ENCODE data around the gene RIMBP2. TPM values are rescaled to one million over a fixed set of nuclear protein-coding genes. Genes with fewer than 3 reads are reported as not detected.

The RIMBP2 gene
- total RNA-seq, 1 donor from 2014 or later, result not detected

DNA sequence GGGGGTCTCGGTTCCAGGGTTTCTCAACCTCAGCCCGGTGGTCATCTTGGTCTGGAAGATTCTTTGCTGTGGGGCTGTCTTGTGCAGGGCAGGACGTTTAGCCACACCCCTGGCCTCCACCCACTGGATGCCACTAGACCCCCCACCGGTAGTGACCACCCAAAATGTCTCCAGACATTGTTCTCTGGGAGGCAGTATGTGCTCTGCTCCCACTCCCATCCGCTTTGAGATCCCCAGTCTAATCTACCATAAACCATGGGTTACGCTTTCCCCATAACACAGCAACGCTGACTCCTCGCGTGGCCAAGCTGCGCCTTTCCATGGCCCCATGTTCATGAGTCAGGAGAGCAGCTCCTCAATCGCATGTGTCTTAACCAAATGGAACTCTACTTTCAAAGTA, 155.8 kb downstream of the RIMBP2 start:
- Mint-ChIP-seq H3K36me3 (ENCODE audit: low read depth) (no peaks in the 10 kb centered on the region), H3K4me3 (no peak overlapping the region), H3K27me3 (ENCODE audit: insufficient read depth) (peaks cover 6% of the 10 kb centered on the region), H3K9me3 (peaks cover 10% of the 10 kb centered on the region), H3K27ac (no peak overlapping the region), H3K4me1 (ENCODE audit: low read depth) (no peaks in the 10 kb centered on the region)
- intact Hi-C loops (cut with micrococcal nuclease), result no loop called here
- DNase-seq (ENCODE audit: low spot score), result no peak

DNA sequence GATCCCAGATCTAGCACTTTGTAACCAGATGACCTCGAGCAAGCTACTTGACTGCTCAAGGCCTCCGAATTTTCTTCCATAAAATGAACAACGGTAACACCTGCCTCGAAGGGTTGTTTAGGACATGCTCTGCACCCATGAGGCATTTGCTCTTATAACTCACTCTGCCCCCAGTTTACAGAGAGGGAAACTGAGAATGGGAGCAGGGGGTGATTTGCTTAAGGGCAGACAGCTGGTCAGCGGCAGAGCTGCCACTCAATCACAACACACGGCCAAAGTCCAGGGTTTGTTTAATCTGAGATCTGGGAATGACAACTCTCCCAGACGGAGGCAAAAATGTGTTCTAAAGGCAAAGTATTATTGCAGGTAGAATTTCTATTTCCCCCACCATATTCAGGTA, 156.3 kb downstream of the RIMBP2 start:
- H3K4me1 Mint-ChIP-seq (ENCODE audit: low read depth), result no peaks in the 10 kb centered on the region
- H3K4me3 Mint-ChIP-seq, result no peak overlapping the region
- peaks cover 8% of the 10 kb centered on the region for H3K9me3 Mint-ChIP-seq
- no peaks in the 10 kb centered on the region for H3K36me3 Mint-ChIP-seq (ENCODE audit: low read depth)
- H3K27ac Mint-ChIP-seq, result no peak overlapping the region
- DNase-seq (ENCODE audit: low spot score), result no peak
- intact Hi-C loops (cut with micrococcal nuclease), result no loop called here
- peaks cover 6% of the 10 kb centered on the region for H3K27me3 Mint-ChIP-seq (ENCODE audit: insufficient read depth)

- H3K36me3 Mint-ChIP-seq (ENCODE audit: low read depth), result no peaks in the 10 kb centered on the region
- peaks cover 6% of the 10 kb centered on the region for H3K27me3 Mint-ChIP-seq (ENCODE audit: insufficient read depth)
- no peak overlapping the region for H3K27ac Mint-ChIP-seq
- no peak for DNase-seq (ENCODE audit: low spot score)
- H3K4me1 Mint-ChIP-seq (ENCODE audit: low read depth), result no peaks in the 10 kb centered on the region
- H3K4me3 Mint-ChIP-seq, result no peak overlapping the region
- H3K9me3 Mint-ChIP-seq, result no peaks in the 10 kb centered on the region
- intact Hi-C loops (cut with micrococcal nuclease), result no loop called here
Observed at GRCh38 chr12:130557886-130558765, 158.0 kb downstream of the RIMBP2 start.

GRCh38 chr12:130557201-130557600, 158.9 kb downstream of the RIMBP2 start:
- no peak overlapping the region for H3K4me3 Mint-ChIP-seq
- H3K27me3 Mint-ChIP-seq (ENCODE audit: insufficient read depth), result peaks cover 6% of the 10 kb centered on the region
- no peaks in the 10 kb centered on the region for H3K36me3 Mint-ChIP-seq (ENCODE audit: low read depth)
- no peaks in the 10 kb centered on the region for H3K4me1 Mint-ChIP-seq (ENCODE audit: low read depth)
- DNase-seq (ENCODE audit: low spot score), result no peak
- intact Hi-C loops (cut with micrococcal nuclease), result no loop called here
- H3K9me3 Mint-ChIP-seq, result peaks cover 4% of the 10 kb centered on the region
- no peak overlapping the region for H3K27ac Mint-ChIP-seq

GRCh38 chr12:130556486-130557055, 159.5 kb downstream of the RIMBP2 start:
- Mint-ChIP-seq H3K27ac (no peak overlapping the region), H3K4me3 (no peak overlapping the region), H3K4me1 (ENCODE audit: low read depth) (no peaks in the 10 kb centered on the region), H3K27me3 (ENCODE audit: insufficient read depth) (peaks cover 6% of the 10 kb centered on the region), H3K9me3 (peaks cover 4% of the 10 kb centered on the region), H3K36me3 (ENCODE audit: low read depth) (no peaks in the 10 kb centered on the region)
- intact Hi-C loops (cut with micrococcal nuclease), result no loop called here
- no peak for DNase-seq (ENCODE audit: low spot score)

- Mint-ChIP-seq H3K36me3 (ENCODE audit: low read depth) (no peaks in the 10 kb centered on the region), H3K27ac (no peak overlapping the region), H3K9me3 (peaks cover 9% of the 10 kb centered on the region), H3K4me1 (ENCODE audit: low read depth) (no peaks in the 10 kb centered on the region), H3K27me3 (ENCODE audit: insufficient read depth) (peaks cover 5% of the 10 kb centered on the region), H3K4me3 (no peak overlapping the region)
- intact Hi-C loops (cut with micrococcal nuclease), result no loop called here
- DNase-seq (ENCODE audit: low spot score), result no peak
Observed at GRCh38 chr12:130555628-130556485, 160.2 kb downstream of the RIMBP2 start.

DNA sequence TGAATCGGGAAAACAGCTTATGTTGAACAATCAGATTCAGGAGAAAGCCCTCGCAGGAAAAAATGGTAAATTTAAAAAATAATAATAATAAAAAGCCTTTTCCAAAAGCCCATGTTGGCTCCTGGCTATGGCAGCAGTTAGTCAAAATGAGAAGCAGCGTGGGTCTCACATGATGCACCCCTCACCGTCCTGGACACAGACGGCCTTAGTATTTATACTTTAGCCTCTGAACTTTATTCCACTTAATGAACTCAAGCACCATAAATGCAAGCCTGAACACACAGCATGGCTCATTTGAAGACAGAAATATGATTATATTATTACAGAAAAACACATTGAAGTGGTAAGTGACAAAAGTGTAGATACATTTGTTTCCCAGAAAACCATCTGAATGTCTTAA, 160.9 kb downstream of the RIMBP2 start:
- intact Hi-C loops (cut with micrococcal nuclease), result no loop called here
- no peak overlapping the region for H3K27ac Mint-ChIP-seq
- H3K27me3 Mint-ChIP-seq (ENCODE audit: insufficient read depth), result no peaks in the 10 kb centered on the region
- H3K4me1 Mint-ChIP-seq (ENCODE audit: low read depth), result no peaks in the 10 kb centered on the region
- no peaks in the 10 kb centered on the region for H3K36me3 Mint-ChIP-seq (ENCODE audit: low read depth)
- no peak overlapping the region for H3K4me3 Mint-ChIP-seq
- H3K9me3 Mint-ChIP-seq, result peaks cover 16% of the 10 kb centered on the region
- DNase-seq (ENCODE audit: low spot score), result no peak

DNA sequence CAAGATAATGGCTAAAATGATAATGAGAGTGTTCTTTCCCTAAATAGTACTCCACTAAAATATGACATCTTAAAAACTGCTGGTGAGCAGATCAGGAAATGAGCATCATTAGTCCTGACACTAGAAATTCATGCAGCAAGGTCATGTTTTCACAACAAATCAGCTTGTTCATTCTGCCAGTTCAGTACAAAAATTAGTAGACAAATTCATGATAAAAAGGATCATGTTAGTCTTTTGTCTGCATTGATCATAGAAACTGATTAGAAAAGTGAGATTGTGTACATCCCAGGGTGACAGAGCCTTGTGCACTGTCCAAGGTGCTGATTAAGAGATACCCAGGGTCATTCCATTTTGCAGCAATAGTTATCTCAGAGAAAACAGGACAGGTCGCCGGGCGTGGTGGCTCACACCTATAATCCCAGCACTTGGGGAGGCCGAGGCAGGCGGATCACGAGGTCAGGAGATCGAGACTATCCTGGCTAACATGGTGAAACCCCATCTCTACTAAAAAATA, 163.6 kb downstream of the RIMBP2 start:
- no peak for DNase-seq (ENCODE audit: low spot score)
- H3K4me3 Mint-ChIP-seq, result no peak overlapping the region
- H3K27ac Mint-ChIP-seq, result no peak overlapping the region
- H3K4me1 Mint-ChIP-seq (ENCODE audit: low read depth), result no peaks in the 10 kb centered on the region
- peaks cover 29% of the 10 kb centered on the region for H3K9me3 Mint-ChIP-seq
- intact Hi-C loops (cut with micrococcal nuclease), result no loop called here
- H3K36me3 Mint-ChIP-seq (ENCODE audit: low read depth), result no peaks in the 10 kb centered on the region
- no peaks in the 10 kb centered on the region for H3K27me3 Mint-ChIP-seq (ENCODE audit: insufficient read depth)

- intact Hi-C loops (cut with micrococcal nuclease), result no loop called here
- Mint-ChIP-seq H3K4me3 (no peak overlapping the region), H3K27ac (no peak overlapping the region), H3K27me3 (ENCODE audit: insufficient read depth) (no peaks in the 10 kb centered on the region), H3K36me3 (ENCODE audit: low read depth) (no peaks in the 10 kb centered on the region), H3K4me1 (ENCODE audit: low read depth) (no peaks in the 10 kb centered on the region), H3K9me3 (peaks cover 29% of the 10 kb centered on the region)
- DNase-seq (ENCODE audit: low spot score), result no peak
Observed at GRCh38 chr12:130549361-130549760, 166.7 kb downstream of the RIMBP2 start.

DNA sequence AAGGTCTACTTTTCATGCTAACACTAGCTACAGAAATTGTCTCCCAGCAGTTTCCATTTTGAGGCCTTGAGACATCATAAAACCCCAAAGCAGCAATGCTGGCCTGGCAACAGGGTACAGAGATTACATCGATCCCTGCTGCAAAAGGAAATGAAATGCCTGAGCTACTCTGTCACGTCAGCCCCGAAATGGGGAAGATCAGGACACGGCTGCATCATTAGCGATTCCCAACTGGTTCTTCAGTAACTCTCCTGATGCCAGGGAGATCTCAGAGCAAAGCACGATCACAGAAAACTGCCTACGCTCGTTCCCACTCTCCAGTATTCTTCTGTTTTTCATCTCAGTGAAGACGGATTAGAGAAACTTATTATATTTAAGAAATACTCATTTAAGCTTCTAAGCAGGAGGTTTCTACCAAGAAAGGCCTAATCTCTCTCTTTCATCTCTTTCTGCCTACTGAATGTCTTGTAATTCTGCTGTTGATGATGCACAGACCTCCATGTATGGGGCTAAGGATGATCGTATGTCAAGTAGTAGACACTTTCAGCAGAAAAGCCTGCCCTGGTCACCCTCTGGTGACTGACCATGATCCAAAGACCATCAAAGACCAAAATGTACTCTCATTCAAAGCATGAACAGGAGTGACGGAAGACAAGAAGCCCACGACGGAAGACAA, 168.5 kb downstream of the RIMBP2 start:
- H3K27me3 Mint-ChIP-seq (ENCODE audit: insufficient read depth), result no peaks in the 10 kb centered on the region
- DNase-seq (ENCODE audit: low spot score), result no peak
- H3K36me3 Mint-ChIP-seq (ENCODE audit: low read depth), result no peaks in the 10 kb centered on the region
- intact Hi-C loops (cut with micrococcal nuclease), result no loop called here
- no peaks in the 10 kb centered on the region for H3K4me1 Mint-ChIP-seq (ENCODE audit: low read depth)
- peaks cover 29% of the 10 kb centered on the region for H3K9me3 Mint-ChIP-seq
- no peak overlapping the region for H3K4me3 Mint-ChIP-seq
- H3K27ac Mint-ChIP-seq, result no peak overlapping the region

DNA sequence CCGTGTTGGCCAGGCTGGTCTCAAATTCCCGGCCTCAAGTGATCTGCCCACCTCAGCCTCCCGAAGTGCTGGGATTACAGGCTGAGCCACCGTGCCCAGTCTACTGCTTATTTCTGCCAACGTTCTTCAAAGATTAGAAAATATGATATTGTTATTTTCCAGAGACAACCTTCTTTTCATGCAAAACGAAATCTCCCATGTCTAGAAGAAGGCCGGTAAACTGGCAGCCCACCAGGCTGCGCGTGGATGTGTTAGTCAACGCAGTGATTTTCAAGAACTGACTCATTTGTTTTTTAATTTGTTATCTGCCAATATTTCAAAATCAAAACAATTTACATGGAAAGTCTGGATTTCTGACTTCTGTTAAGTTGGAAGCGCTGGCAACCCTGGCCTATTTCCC, 169.6 kb downstream of the RIMBP2 start:
- Mint-ChIP-seq H3K27ac (no peak overlapping the region), H3K36me3 (ENCODE audit: low read depth) (no peaks in the 10 kb centered on the region), H3K4me3 (no peak overlapping the region), H3K27me3 (ENCODE audit: insufficient read depth) (no peaks in the 10 kb centered on the region), H3K9me3 (peaks cover 24% of the 10 kb centered on the region), H3K4me1 (ENCODE audit: low read depth) (no peaks in the 10 kb centered on the region)
- intact Hi-C loops (cut with micrococcal nuclease), result no loop called here
- DNase-seq (ENCODE audit: low spot score), result no peak

- Mint-ChIP-seq H3K36me3 (ENCODE audit: low read depth) (no peaks in the 10 kb centered on the region), H3K4me3 (no peak overlapping the region), H3K27ac (no peak overlapping the region), H3K4me1 (ENCODE audit: low read depth) (no peaks in the 10 kb centered on the region), H3K27me3 (ENCODE audit: insufficient read depth) (no peaks in the 10 kb centered on the region), H3K9me3 (peaks cover 16% of the 10 kb centered on the region)
- intact Hi-C loops (cut with micrococcal nuclease), result no loop called here
- no peak for DNase-seq (ENCODE audit: low spot score)
Observed at GRCh38 chr12:130545475-130545874, 170.6 kb downstream of the RIMBP2 start.

Measured in activated T-helper 1 cell treated with anti-CD3 and anti-CD28 coated beads, Interleukin-12 subunit alpha, Interleukin-12 subunit beta, Interleukin-2, Interleukin-4 antibody, amounts not matched to agents 30 ng/mL and 10 ng/mL and 1 ng/mL, durations not matched to agents 14 hours and 24 hours and 36 hours (primary cell).